DOHH2 (cell line): ENCODE results near the gene UBIAD1.

Source experiments
- H3F3A ChIP-seq: fragments of 200-600 bp; sonication (generic), shearing (Covaris generic); 2 replicates; pipeline ENCODE4 v1.6.0; 2016; ENCODE audit warnings: antibody characterized with exemption, mild to moderate bottlenecking; ENCODE audit not compliant: control insufficient read depth, insufficient read depth
- H3K27ac ChIP-seq: fragments of 200-600 bp; sonication (generic); 2 replicates; pipeline ENCODE4 v1.5.1; 2014; ENCODE audit warnings: low read depth, mild to moderate bottlenecking, low read length, moderate library complexity
- H3K27me3 ChIP-seq: fragments of 200-600 bp; sonication (generic); 2 replicates; pipeline ENCODE4 v1.6.1; 2014; ENCODE audit warnings: mild to moderate bottlenecking, low read length, mixed read lengths; ENCODE audit not compliant: control insufficient read depth
- H3K36me3 ChIP-seq: fragments of 200-600 bp; sonication (generic); 2 replicates; pipeline ENCODE4 v1.6.1; 2014; ENCODE audit warnings: mild to moderate bottlenecking, low read length, moderate library complexity, mixed read lengths; ENCODE audit not compliant: control insufficient read depth
- H3K4me1 ChIP-seq: fragments of 200-600 bp; sonication (generic); 2 replicates; pipeline ENCODE4 v1.6.1; 2014; ENCODE audit warnings: mild to moderate bottlenecking, low read length, mixed read lengths; ENCODE audit not compliant: control insufficient read depth
- H3K4me2 ChIP-seq: fragments of 200-600 bp; sonication (generic); 2 replicates; pipeline ENCODE4 v1.6.0; 2014; ENCODE audit warnings: mild to moderate bottlenecking, low read length, moderate library complexity
- H3K4me3 ChIP-seq: fragments of 200-600 bp; sonication (generic); 2 replicates; pipeline ENCODE4 v1.5.1; 2014; ENCODE audit warnings: mild to moderate bottlenecking, low read length, mixed read lengths
- H3K79me2 ChIP-seq: fragments of 200-600 bp; sonication (generic); 2 replicates; pipeline ENCODE4 v1.6.1; 2014; ENCODE audit warnings: mild to moderate bottlenecking, low read length, mixed read lengths; ENCODE audit not compliant: control insufficient read depth
- H3K9me2 ChIP-seq: fragments of 200-600 bp; sonication (generic); replicated peaks from 2 replicates; pipeline ENCODE4 v1.6.1; 2014; ENCODE audit warnings: mild to moderate bottlenecking, low read length, mixed read lengths; ENCODE audit not compliant: control insufficient read depth
- H3K9me3 ChIP-seq: fragments of 200-600 bp; sonication (generic); 2 replicates; pipeline ENCODE4 v1.6.1; 2014; ENCODE audit warnings: antibody characterized with exemption, low read length, mixed read lengths; ENCODE audit not compliant: control insufficient read depth, insufficient read depth
- H4K20me1 ChIP-seq: fragments of 200-600 bp; sonication (generic); 2 replicates; pipeline ENCODE4 v1.6.0; 2014; ENCODE audit warnings: low read depth, mild to moderate bottlenecking, antibody characterized with exemption, low read length, moderate library complexity; ENCODE audit not compliant: control insufficient read depth, insufficient read depth
- EZH2phosphoT487 ChIP-seq: fragments of 200-600 bp; sonication (generic); IDR thresholded peaks from 2 replicates; pipeline ENCODE4 v1.6.1; 2017; ENCODE audit warnings: borderline replicate concordance, mild to moderate bottlenecking, antibody characterized with exemption, low read length, moderate library complexity, mixed read lengths
- TF ChIP-seq, protein P1 (sequence below): fragments of 200-600 bp; sonication (generic); IDR thresholded peaks from one replicate; pipeline ENCODE4 v1.5.1; 2014; ENCODE audit warnings: antibody characterized with exemption, mild to moderate bottlenecking, low read depth, low read length; ENCODE audit not compliant: poor library complexity, severe bottlenecking

Gene UBIAD1

DNA sequence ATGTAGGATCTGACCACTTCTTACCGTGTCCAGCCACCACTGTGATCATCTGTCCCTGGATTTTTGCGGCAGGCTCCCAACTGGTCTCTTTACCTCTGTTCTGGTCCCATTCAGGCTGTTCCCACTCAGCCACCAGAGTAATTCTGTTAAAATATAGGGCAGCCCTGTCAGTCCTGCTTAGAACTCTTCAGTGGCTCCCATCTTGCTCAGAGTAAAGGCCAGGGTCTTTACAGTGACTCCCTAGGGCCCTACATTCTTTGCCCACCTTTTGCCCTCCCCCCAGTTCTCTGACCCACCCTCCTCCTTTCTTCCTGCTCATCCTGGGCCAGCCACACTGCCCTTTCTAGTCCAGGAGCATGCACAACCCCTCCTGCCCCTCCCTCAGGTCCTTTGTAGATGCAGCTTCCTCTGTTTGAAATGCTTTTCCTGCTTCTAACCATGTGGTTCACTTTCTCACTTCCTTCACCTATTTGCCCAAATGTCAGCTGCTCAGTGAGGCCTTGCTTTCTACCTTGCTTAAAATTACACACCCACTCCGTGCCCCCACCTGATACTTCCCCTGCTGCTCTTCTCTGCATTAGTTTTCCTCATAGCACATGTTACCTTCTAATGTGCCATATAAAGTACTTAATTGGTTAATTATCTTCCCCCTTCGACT, 7.8 kb downstream of the UBIAD1 start:
- H3K9me2 ChIP-seq: no peaks in the 10 kb centered on the region
- TF ChIP-seq, protein P1, sequence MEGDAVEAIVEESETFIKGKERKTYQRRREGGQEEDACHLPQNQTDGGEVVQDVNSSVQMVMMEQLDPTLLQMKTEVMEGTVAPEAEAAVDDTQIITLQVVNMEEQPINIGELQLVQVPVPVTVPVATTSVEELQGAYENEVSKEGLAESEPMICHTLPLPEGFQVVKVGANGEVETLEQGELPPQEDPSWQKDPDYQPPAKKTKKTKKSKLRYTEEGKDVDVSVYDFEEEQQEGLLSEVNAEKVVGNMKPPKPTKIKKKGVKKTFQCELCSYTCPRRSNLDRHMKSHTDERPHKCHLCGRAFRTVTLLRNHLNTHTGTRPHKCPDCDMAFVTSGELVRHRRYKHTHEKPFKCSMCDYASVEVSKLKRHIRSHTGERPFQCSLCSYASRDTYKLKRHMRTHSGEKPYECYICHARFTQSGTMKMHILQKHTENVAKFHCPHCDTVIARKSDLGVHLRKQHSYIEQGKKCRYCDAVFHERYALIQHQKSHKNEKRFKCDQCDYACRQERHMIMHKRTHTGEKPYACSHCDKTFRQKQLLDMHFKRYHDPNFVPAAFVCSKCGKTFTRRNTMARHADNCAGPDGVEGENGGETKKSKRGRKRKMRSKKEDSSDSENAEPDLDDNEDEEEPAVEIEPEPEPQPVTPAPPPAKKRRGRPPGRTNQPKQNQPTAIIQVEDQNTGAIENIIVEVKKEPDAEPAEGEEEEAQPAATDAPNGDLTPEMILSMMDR: no peak
- no peak for TF ChIP-seq EZH2phosphoT487
- H3K27ac ChIP-seq: peak overlapping the region; percentile 62
- no peaks in the 10 kb centered on the region for H4K20me1 ChIP-seq
- peaks cover 62% of the 10 kb centered on the region for H3K36me3 ChIP-seq
- H3K4me2 ChIP-seq: peak overlapping the region; percentile 59
- peaks cover 27% of the 10 kb centered on the region for H3K4me1 ChIP-seq
- H3F3A ChIP-seq: peaks cover 9% of the 10 kb centered on the region; the same call in 1 of the 2 replicates
- H3K9me3 ChIP-seq: no peaks in the 10 kb centered on the region
- peaks cover 93% of the 10 kb centered on the region for H3K79me2 ChIP-seq
- peak overlapping the region; percentile 38 for H3K4me3 ChIP-seq
- H3K27me3 ChIP-seq: no peaks in the 10 kb centered on the region

DNA sequence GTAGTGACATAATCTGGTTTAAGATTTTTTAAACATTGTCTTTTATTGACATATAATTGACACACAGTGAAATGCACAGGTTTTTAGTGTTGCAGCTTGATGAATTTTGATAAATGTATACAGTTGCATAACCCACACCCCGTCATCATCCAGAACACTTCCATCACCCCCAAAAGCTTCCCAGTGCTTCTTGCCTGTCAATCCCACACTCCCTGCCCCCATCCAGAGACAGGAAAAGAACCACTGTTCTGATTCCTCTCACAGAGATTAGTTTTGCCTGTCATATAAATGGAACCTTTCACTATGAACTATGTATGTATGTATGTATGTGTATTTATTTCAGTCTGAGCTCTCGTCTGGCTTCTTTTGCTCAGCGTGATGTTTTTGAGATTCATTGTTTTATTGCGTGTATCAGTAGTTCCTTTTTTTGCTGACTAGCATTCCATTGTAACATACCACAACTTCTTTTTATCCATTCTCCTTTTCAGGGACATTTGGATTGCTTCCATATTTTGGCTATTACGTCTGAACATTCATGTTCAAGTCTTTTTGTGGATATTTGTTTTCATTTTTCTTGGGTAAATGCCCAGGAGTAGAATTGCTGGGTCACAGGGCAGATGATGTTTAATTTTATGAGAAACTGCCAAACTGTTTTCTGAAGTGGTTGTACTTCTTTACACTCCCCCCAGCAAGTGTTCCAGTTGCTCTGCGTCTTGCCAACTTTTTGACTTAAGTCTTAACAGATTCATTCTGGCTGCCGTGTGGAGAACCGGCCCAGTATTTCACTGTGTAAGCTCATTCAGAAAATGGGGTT, 8.7 kb downstream of the UBIAD1 start:
- peaks cover 89% of the 10 kb centered on the region for H3K79me2 ChIP-seq
- H3K4me1 ChIP-seq: peaks cover 23% of the 10 kb centered on the region
- H3K27me3 ChIP-seq: no peaks in the 10 kb centered on the region
- TF ChIP-seq, protein P1: no peak
- TF ChIP-seq EZH2phosphoT487: no peak
- peak overlapping the region; percentile 38 for H3K4me3 ChIP-seq
- peak overlapping the region; percentile 62 for H3K27ac ChIP-seq
- H3K9me2 ChIP-seq: no peaks in the 10 kb centered on the region
- no peaks in the 10 kb centered on the region for H3K9me3 ChIP-seq
- H3K4me2 ChIP-seq: peak overlapping the region; percentile 59
- no peaks in the 10 kb centered on the region for H4K20me1 ChIP-seq
- H3K36me3 ChIP-seq: peaks cover 65% of the 10 kb centered on the region
- peaks cover 9% of the 10 kb centered on the region; the same call in 1 of the 2 replicates for H3F3A ChIP-seq

DNA sequence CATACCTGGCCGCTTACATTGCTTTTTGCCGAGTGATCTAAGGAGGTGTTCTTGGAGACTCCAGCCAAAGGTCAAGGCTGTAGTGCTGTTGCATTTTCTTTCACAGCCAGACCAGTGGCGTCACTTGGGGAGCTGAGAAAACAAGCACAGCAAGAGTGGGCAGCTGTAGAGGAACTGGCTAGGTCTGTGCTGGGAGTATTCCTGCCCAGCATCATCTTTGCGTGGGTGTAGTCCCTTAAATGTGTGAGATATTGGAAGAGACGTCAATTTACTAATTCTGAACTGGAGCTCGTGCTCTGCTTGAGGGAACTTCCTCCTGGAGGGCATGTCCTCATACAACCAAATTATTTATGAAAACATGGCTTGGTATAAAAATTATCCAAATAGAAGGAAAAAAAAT, 10.2 kb downstream of the UBIAD1 start:
- Histone ChIP-seq H3F3A (peaks cover 9% of the 10 kb centered on the region; the same call in 1 of the 2 replicates), H3K9me3 (no peaks in the 10 kb centered on the region), H3K4me2 (no peak overlapping the region), H3K4me3 (no peak overlapping the region), H3K27ac (no peak overlapping the region), H3K36me3 (peaks cover 66% of the 10 kb centered on the region), H4K20me1 (no peaks in the 10 kb centered on the region), H3K9me2 (no peaks in the 10 kb centered on the region), H3K27me3 (no peaks in the 10 kb centered on the region), H3K79me2 (peaks cover 81% of the 10 kb centered on the region), H3K4me1 (peaks cover 23% of the 10 kb centered on the region)
- TF ChIP-seq EZH2phosphoT487: no peak
- TF ChIP-seq, protein P1: no peak
